ENCODE measurements around the gene CHFR.

CHFR gene

GRCh38 chr12:132788375-132789098 is 98.9 kb downstream of the CHFR start:
- Histone ChIP-seq H3K27me3 (ENCODE audit: insufficient read depth, low read length) (no peaks in the 10 kb centered on the region), H3K36me3 (ENCODE audit: insufficient read depth, low read length) (peaks cover 37% of the 10 kb centered on the region), H3K4me1 (ENCODE audit: control insufficient read depth, insufficient read depth, low read length, unreplicated experiment) (no peaks in the 10 kb centered on the region), H3K79me2 (ENCODE audit: control insufficient read depth, insufficient read depth, low read length, unreplicated experiment) (peaks cover 7% of the 10 kb centered on the region), H3K27ac (ENCODE audit: low read depth, low read length) (no peak overlapping the region), H3K4me3 (ENCODE audit: low read depth, low read length) (no peak overlapping the region), H2AFZ (ENCODE audit: low read length, unreplicated experiment) (no peak overlapping the region)

GRCh38 chr12:132787877-132788276 is 99.5 kb downstream of the CHFR start:
- H2AFZ ChIP-seq (ENCODE audit: low read length, unreplicated experiment): no peak overlapping the region
- peaks cover 37% of the 10 kb centered on the region for H3K36me3 ChIP-seq (ENCODE audit: insufficient read depth, low read length)
- no peaks in the 10 kb centered on the region for H3K27me3 ChIP-seq (ENCODE audit: insufficient read depth, low read length)
- H3K4me1 ChIP-seq (ENCODE audit: control insufficient read depth, insufficient read depth, low read length, unreplicated experiment): no peaks in the 10 kb centered on the region
- H3K4me3 ChIP-seq (ENCODE audit: low read depth, low read length): no peak overlapping the region
- H3K79me2 ChIP-seq (ENCODE audit: control insufficient read depth, insufficient read depth, low read length, unreplicated experiment): peaks cover 6% of the 10 kb centered on the region
- H3K27ac ChIP-seq (ENCODE audit: low read depth, low read length): no peak overlapping the region

GRCh38 chr12:132786192-132786591 is 101.2 kb downstream of the CHFR start:
- Histone ChIP-seq H3K27ac (ENCODE audit: low read depth, low read length) (no peak overlapping the region), H3K36me3 (ENCODE audit: insufficient read depth, low read length) (peaks cover 33% of the 10 kb centered on the region), H2AFZ (ENCODE audit: low read length, unreplicated experiment) (no peak overlapping the region), H3K4me1 (ENCODE audit: control insufficient read depth, insufficient read depth, low read length, unreplicated experiment) (no peaks in the 10 kb centered on the region), H3K4me3 (ENCODE audit: low read depth, low read length) (no peak overlapping the region), H3K79me2 (ENCODE audit: control insufficient read depth, insufficient read depth, low read length, unreplicated experiment) (peaks cover 6% of the 10 kb centered on the region), H3K27me3 (ENCODE audit: insufficient read depth, low read length) (no peaks in the 10 kb centered on the region)

GRCh38 chr12:132784580-132784979 is 102.8 kb downstream of the CHFR start:
- H3K36me3 ChIP-seq (ENCODE audit: insufficient read depth, low read length): peaks cover 26% of the 10 kb centered on the region; the same call in 1 of the 2 replicates
- no peak overlapping the region for H3K4me3 ChIP-seq (ENCODE audit: low read depth, low read length)
- H3K79me2 ChIP-seq (ENCODE audit: control insufficient read depth, insufficient read depth, low read length, unreplicated experiment): peaks cover 6% of the 10 kb centered on the region
- no peak overlapping the region for H2AFZ ChIP-seq (ENCODE audit: low read length, unreplicated experiment)
- H3K27ac ChIP-seq (ENCODE audit: low read depth, low read length): no peak overlapping the region
- H3K4me1 ChIP-seq (ENCODE audit: control insufficient read depth, insufficient read depth, low read length, unreplicated experiment): no peaks in the 10 kb centered on the region
- no peaks in the 10 kb centered on the region for H3K27me3 ChIP-seq (ENCODE audit: insufficient read depth, low read length)

GRCh38 chr12:132783917-132784531 is 103.4 kb downstream of the CHFR start:
- Histone ChIP-seq H3K4me1 (ENCODE audit: control insufficient read depth, insufficient read depth, low read length, unreplicated experiment) (no peaks in the 10 kb centered on the region), H3K79me2 (ENCODE audit: control insufficient read depth, insufficient read depth, low read length, unreplicated experiment) (peaks cover 5% of the 10 kb centered on the region), H3K27me3 (ENCODE audit: insufficient read depth, low read length) (no peaks in the 10 kb centered on the region), H2AFZ (ENCODE audit: low read length, unreplicated experiment) (no peak overlapping the region), H3K27ac (ENCODE audit: low read depth, low read length) (no peak overlapping the region), H3K4me3 (ENCODE audit: low read depth, low read length) (no peak overlapping the region), H3K36me3 (ENCODE audit: insufficient read depth, low read length) (peaks cover 20% of the 10 kb centered on the region; the same call in 1 of the 2 replicates)

Measured in ACC112 (cell line).